CD4-positive, alpha-beta T cell treated with Interleukin-1 beta for 1 hour (primary cell): ENCODE measurements around the gene FASN.

Source experiments
- DNase-seq, 2 donors: peaks; one replicate each; pipeline ENCODE4 v3.0.0-alpha.2; 2020 to 2022

Gene FASN

DNA sequence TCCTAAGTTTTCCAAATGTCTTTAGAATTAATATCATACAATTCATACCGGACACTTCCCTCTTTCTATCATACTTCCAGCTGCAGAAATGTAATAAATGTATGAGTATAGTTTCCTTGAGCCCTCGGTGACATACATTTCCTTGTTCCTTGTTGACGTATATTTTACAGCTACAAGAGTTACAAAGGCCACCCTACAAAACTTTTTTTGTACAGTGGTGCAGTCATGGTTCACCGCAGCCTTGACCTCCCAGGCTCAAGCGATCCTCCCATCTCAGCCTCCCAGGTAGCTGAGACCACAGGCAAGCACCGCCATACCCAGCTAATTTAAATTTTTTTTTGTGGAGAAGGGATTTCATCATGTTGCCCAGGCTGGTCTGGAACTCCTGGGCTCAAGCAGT lies 25.2 kb downstream of the FASN start:
- DNase-seq = no peak

DNA sequence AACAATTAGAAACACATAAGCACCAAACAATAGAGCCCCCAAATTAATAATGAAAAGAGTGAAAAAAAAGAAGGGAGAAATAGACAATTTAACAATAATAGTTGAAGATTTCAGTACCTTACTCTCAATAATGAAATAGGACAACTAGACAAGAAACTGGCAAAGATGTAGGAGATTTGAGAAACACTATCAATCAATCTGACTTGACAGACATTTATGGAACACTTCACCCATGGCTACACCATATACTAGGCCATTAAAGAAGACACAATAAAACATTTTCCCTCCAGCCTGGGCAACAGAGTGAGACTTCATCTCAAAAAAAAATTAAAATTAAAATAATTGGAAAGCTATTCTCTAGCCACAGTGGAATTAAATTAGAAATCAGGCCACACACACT lies 27.4 kb downstream of the FASN start:
- no peak for DNase-seq

DNA sequence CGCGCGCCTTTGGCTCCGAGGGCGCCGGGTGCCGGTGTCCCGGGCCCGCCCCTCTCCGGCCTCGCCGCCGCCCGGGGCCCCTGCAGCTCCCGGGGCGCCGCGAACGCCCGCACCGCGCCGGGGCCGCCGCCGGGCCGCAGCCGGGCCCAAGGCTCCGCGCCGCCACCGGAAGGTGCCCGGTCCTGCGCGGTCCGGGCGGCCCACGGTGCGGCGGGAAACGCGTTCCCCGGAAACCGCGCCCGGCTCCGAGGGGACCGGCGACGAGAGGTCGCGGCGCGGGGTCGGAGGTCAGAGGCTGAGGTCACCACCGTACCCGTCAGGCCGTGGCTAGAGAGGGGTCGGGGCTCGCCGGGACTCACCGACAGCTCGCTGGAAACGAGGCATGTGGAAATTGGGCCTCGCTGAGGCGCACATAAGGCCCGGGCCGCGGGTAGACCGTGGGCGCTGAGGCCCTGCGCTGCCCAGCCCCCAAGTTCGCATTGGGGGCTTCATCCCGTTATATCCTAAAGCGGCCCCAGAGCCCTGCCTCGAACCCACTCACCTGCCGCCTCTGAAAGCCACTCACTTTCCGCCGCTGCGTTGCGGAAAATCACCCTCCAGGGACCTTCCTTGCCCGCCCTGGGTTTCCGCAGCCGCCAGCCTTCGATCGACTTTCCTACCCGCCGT lies 32.3 kb downstream of the FASN start, which contains the start of gene DUS1L:
Gene DUS1L, minus strand, starts transcription at position 167 of the 666 bp plus-strand sequence. CDS start 745 bp downstream, outside the sequence.
- peak; percentile 68 to 79 for DNase-seq

DNA sequence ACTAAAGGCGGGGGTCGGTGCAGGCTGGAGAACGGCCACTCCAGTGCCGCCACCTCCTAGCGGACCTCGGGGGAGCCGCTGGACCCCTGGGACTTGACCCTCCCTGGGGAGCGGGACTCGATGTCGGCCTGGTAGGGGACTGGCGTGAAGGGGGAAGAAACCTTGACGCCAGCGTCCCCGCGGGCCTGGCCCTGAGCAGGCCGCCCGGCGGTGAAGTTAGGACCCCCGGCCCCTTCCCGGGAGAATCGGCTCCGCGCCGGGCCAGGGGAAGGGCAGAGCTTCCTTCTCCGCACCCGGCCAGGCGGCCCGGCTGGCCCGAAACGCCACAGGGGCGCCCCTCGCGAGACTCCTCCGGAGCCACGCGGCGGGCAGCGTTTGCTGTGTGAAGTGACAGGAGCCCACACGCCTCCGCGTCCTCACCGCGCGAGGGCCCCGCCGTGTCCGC lies 32.8 kb downstream of the FASN start:
- peak in 1 of 2 donors; percentile 18 for DNase-seq

DNA sequence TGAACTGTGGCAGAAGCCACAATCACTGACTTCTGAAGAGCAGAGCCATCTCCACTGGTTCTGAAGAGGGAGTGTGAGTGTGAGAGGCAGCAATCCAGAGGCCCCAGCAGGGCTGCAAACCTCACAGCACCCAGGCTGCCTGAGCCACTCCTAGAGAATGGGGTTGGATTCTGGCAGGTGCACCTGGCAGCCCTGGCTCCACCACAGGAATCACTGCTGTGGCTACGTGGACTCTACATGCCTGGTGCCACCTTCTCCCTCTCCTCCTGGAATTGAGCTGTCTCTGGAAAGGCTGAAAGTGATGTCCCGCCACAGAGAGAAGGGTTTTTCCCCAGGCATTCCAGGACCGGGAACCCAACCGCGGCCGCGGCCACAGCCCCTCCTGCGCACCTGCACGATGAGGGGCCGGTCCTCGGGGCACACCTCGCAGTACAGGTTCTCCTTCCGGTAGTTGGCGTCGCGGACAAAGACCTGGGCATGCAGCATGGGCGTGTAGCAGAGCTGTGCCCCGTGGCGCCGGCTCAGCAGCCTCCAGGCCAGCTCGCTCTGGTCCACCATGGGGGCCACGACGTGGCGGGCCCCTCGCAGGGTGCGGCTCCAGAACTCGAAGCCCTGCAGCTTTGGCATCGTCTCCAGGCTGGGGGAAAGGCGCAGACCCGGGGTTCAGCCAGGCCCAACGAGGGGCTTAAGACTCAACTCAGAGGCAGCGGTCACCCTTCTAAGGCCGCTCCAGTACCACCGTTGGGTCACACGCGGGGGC lies 33.4 kb downstream of the FASN start:
- DNase-seq = no peak

DNA sequence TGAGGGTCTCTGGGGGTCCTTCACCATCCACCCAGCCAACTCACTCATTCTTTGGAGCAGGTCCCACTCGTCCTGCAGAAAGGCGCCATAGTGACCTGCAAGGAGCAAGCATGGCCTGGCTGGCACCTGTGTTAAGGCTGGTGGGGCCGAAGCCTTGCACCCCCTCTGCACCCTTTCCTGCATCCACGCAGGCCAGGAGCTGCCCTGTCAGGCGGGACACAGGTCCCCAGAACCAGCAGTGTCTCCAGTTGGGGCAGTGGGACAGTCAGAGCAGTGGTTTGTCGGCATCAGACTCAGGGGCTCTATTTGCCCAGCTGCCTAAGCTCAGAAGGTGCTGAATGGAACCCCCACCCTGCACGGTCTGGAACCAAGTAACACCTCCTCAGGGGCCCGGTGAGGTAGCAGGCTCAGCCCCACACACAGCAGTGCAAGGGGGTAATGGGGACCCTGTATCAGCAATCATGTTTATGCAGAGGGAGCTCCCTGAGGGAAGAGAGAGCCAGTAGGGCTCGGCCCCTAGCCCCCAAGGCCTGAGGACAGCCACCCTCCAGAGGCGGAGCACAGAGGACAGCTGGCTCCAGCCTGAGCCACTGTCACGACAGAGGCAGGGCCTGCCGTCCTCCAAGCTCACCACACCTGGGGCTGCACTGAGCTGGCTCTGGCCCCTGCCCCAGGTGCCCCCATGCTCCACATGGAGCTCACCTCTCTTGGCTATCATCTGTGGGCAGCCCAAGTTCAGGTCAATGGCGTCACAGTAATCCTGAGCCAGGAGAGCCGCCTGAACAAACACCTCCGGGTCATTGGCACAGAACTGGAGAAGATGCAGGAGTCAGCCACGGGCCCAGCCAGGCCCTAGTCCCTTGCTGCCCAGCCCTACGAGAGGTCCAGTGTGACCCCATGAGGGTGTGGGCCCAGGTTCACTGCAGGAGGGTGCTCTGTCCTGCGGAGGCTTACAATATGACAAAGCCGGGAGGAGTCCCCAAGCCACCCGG lies 34.3 kb downstream of the FASN start:
- no peak for DNase-seq

DNA sequence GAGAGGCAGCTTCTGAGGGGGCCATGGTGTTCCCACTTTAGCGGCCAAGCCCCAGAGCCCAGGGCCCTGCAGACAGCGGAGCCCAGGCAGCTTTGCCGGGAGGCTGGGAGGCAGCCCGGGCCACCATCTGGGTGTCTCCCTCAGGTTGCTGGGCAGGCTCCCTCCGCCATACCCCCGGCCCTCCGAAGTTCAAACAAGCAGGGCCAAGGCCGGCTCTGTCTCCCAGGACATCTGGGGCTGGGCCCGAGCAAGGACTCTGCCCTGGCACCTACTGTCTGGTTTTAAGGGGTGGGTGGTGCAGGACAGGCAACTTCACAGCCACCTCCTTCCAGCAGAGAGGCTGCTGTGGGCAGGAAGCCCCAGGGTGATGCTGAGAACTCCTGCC lies 35.1 kb downstream of the FASN start:
- DNase-seq = no peak

DNA sequence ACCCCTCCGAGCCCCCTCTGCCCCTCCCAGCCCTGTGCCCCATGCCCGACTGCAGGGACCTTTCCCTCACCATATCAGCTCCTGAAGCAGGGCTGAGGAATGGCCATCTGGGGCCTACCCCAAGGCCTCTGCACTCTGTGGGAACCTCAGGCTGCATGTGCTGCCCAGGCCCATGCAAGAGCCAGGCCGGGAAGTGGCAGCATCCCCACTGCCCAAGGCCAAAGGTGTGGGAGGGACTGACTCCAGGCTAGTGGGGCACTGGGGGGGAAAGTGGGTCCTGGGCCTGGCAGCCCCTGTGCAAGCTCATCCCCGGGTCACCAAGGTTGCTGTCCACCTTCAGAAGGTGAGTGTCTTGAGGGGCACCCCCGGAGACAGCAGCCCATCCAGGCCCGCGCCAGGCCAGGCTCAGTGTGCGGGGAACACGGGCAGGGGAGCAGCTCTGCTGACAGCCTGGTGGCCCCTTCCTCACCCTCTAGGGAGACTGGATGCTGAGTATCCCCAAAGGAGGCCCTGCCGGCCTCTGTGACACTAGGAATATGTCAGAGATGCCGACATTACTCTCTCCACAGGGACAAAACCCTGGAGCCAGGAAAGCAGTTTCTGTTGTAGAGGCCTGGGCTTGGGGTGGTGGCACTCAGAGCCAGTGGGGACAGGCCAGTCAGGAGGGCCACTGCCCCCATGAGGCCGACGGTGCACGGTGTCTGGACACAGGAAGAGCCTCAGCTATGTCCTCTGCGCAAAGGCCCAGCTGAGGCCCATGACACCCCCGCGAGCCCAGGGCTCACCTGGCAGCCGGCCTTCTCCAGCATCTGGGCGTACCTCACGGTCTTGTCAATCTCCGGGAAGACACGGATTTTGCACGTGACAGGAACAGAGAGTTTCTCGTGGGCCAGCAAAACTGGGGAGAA lies 35.7 kb downstream of the FASN start:
- no peak for DNase-seq

DNA sequence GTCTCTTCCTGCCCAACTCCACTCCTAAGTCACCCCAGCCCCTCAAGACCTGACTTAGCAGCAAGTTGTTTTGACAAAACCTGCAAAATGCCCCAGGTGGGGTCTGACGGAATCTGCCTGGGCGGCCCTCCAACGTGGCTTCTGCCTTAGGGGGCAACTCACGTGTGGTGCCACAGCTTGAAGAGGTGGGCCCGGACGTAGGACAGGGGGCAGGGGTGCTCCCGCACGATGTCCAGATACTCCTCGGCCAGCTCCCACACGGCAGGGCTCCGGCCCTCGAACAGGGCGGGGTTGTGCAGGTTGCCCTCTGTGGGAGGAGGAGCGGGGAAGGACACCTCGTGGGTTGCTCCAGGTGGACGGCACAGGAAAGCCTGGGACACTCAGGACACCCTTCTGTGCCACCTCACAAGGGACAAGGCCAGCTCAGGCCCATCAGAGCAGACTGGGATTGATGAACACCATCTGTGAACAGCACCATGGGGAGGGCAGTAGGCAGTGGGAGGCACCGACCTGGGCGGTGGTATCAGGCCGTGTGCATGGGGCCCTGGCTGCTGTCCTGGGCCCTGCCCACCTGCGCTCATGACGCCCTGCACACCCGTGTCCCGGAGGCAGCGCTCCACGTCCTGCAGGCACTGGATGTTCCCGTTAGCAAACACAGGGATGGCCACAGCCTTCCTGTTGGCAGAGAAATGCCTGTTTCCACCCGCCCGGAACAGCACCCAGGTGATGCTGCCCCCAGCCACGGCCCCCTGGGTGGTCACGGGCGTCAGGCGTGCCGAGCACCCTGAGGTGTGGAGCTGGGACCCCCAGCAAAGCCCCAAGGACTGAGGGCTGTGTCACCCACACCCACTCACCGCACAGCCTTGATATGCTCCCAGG lies 36.8 kb downstream of the FASN start:
- no peak for DNase-seq

DNA sequence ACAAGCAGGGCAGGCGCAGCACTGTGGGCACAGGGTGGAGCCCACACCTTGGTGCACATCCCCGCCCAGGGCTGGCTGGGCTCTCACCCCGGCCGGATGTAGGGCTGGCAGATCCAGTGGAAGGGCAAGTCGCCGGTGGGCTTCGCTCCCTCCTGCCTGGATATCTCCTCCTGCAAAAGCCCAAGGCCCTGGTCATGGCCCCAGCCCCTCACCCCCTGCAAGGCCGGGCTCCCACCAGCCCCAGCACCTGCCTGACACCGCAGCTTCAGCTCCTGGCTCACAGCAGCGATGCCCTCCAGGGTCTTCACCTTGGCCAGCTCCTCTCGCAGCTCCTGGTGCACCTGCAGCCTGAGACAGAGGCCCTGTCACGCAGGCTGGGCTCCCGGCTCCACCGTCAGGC lies 37.4 kb downstream of the FASN start:
- no peak for DNase-seq

DNA sequence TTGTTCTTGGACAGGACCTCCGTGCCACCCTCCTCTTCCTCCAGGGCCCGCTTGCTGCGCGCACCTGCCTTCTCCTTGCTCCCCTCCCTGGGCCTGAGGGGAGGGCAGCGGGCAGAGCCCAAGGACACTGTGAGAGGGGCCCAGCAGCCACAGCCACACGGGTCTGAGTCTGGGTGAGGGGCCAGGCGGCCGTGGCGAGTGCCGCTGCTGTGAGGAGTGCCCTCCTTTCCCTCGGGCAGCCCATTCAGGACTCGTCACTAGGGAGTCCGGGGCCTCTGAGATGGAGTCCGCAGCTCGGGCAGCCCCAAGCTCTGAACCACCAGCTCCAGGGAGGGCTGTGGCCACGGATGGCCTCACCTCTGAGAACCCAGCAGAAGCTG lies 38.0 kb downstream of the FASN start:
- DNase-seq = no peak

DNA sequence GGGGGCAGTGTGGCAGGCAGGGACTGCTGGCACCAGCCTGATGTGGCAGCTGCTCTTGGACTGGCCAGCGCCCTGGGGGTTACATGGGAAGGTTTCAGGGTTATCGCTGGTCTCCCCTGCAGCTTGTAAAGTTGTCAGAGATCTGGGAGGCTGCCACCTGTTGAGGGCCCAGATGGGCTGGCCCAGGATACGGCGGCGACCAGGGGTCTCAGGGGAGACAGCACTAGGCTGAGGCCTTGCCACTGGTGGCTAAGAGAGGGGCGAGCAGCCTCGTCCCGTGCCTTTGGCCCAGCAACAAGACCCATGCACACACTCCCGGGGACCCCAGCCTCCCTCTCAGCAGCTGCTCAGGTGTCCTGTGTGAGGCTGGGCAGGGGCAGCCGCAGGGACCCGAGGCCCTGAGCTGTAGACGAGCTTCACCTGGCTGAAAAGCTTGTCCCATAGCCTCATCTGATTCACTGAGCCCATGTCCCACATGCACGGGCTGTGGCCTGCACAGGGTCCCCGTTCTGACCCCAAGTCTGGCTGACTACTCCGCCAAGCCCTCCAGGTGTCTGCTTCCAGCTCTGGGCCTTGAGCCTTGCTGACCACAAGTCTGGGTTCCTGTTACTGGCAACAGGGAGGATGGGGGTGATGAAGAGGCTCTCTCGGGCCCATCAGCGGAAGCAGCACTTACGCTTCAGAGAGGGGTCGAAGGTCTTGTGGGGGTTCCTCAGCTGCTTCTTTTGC lies 38.6 kb downstream of the FASN start:
- no peak for DNase-seq

DNA sequence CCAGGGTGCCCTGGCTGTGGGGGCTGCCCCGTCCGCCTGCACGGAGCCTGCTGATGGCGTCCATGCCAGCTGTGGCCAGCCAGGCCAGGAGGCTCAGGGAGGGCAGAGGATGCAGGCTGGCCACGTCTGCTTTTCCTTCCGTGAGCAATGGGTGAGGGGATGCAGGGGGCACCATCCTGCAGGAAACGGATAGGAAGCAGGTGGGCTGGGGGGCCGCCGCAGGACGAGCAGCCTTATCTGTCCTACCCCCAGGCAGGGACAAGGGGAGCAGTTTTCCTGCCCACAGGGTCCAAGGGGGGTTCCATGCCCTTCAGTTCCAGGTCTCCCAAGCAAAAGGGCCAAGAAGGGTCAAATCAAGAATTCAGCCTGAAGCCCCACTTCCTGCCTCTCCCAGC lies 39.2 kb downstream of the FASN start:
- no peak for DNase-seq

DNA sequence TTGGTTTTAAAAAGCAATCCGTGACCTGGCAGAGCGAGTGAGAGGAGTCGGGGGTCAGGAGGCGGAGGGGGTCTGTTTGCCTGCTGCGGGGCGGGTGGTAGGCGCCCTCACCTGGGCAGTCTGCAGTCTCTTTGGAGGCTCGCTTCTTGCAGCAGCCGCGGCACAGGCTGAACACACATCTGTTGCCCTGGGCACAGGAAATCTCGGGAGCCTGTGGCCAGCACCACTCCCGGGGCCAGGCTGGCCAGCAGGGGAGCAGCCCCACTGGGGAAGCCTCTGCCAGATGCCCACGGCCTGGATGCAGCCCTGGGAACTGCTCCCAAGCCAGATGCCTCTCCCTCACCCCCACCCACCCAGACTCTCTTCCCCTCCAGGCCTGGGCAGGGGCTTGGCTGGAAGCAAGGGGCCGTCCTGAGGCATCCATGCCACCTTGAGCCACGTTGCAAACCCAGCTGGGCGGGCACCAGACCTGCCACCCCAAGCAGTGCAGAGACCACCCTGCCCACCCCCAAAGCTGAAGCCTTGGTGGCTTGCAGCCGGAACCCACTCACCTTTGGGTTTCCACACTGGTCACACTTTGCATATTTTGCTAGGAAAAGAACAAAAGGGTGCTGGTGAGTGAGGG lies 39.7 kb downstream of the FASN start:
- no peak for DNase-seq

DNA sequence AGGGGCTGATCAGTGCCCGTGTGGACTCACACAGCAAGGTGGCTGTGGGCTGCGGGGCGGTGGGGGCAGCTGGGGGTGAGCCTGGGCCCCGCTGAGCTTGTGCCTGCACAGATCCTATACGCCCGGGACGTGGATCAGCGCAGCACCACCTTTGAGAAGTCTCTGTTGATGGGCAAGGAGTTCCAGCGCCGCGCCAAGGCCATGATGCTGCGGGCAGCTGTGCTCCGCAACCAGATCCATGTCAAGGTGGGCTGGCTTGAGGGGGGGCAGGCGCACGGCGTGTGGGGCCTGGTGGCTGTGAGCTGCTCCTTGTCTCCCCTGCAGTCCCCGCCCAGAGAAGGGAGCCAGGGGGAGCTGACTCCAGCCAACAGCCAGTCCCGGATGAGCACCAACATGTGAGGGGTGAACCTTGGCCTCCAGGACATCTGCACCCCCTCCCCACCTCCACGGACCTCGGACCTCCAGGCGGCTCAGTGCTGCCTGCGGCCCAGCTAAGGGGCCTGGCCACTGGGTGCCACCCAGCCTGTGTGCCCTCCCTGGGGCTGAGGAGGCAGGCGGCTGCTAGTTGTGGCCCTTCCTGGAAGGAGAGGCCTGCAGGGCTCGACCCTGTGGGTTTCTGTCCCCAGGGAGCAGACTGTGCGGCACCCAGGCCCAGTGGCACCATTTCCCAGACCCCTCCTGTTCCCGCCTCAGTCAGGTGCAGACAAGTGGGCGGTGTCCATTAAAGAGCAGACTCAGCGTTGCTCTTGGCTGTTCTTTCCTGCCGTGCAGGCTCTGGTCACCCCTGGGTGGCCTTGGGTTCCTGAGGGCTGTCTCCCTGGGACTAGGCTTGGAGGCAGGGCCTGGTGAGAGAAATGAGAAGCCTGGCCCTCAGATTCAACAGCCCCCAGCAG lies 41.1 kb downstream of the FASN start:
- no peak for DNase-seq

DNA sequence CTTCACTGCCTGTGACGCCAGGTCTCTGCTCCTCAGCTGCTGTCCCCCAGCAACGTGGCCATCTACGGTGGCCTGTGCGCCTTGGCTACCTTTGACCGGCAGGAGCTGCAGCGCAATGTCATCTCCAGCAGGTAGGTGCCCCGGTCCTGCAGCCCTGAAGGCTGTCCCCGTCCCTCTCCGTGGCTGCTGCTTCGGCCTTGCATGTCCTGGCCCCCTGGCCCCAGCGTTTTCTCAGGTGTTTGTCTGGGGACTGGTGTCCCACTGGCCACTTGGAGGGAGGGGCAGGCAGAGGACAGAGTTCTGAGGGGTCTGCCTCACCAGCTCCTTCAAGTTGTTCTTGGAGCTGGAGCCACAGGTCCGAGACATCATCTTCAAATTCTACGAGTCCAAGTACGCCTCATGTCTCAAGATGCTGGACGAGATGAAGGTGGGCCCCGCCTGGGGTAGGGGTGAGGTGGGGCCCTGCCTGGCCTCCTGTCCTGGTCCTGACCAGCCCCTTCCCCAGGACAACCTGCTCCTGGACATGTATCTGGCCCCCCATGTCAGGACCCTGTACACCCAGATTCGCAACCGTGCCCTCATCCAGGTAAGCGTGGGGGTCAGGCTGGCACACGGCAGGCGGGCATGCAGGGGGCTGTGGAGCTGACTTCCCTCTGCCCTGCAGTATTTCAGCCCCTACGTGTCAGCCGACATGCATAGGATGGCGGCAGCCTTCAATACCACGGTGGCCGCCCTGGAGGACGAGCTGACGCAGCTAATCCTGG lies 41.9 kb downstream of the FASN start:
- no peak for DNase-seq

DNA sequence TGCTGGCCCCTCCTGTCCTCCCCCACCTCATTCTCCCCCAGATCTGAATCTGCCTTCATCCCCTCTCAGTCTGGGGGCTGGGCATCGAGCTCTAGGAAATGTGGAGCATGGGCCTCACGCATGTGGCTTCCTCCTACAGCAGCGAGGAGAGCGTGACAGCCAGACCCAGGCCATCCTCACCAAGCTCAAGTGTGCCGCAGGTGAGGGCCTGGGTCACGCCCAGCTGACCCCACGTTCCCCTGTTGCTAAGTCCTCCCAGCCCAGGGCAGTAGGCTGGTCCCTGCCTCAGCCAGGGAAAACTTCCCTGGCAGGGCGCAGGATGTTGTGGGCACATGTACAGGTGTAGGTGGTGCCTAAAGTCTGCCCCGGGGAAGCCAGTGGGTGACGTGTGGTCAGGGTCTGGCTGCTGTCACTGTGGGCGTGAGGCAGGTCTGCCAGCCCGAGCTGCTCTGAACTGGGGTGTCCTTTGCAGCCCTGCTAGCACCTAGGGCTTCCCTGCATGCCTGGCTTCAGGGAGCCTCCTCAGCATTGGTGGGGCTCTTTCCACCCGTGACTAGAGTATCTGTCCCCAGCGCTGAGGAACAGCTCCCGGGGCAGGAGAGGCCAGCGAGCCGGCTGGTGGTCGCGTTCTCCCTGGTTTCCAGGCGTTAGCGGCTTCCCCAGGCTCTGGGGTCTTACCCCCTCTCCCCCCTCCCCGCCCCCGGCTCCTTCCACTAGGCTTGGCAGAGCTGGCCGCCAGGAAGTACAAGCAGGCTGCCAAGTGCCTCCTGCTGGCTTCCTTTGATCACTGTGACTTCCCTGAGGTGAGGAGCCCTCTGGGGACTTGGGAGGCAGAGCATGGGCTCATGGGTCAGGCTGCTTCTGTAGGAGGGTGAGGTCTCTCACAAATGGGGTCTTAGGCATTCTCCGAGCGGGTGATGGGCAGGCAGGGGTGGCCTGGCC lies 42.7 kb downstream of the FASN start:
- no peak for DNase-seq
